HepG2 (cell line): ENCODE data around the gene TUBG2. TPM values are rescaled to one million over a fixed set of nuclear protein-coding genes. Genes with fewer than 3 reads are reported as not detected.

Experiments used
- CHD2 ChIP-seq: IDR thresholded peaks from 2 replicates; pipeline ENCODE4 v1.6.1; 2011; ENCODE audit warnings: low read depth, low read length, improper control_type of control experiment
- CREB1 ChIP-seq, 2 experiments: fragments of 450-650 bp in 1 of 2; IDR thresholded peaks; 2 replicates each; pipeline ENCODE4 v1.6.1; 2016 to 2017; ENCODE audit warnings: control low read depth in 1 of 2, mild to moderate bottlenecking in 1 of 2, missing compliant biosample characterization in 1 of 2, missing genetic modification characterization in 1 of 2
- FOXO1 ChIP-seq: sonication (generic); formaldehyde crosslinking; IDR thresholded peaks from 2 replicates; pipeline ENCODE4 v1.4.0; 2020; ENCODE audit warnings: missing genetic modification reagents
- GPN1 ChIP-seq: sonication (generic); formaldehyde crosslinking; IDR thresholded peaks from 2 replicates; pipeline ENCODE4 v1.5.1; 2020; ENCODE audit warnings: missing genetic modification reagents, borderline replicate concordance
- JUNB ChIP-seq: sonication (generic); formaldehyde crosslinking; IDR thresholded peaks from 2 replicates; pipeline ENCODE4 v1.8.0; 2022; ENCODE audit warnings: missing genetic modification reagents, mild to moderate bottlenecking, borderline replicate concordance
- KMT2A ChIP-seq: sonication (generic); formaldehyde crosslinking; IDR thresholded peaks from 2 replicates; pipeline ENCODE4 v1.4.0; 2020; ENCODE audit warnings: missing genetic modification reagents
- PRMT3 ChIP-seq: sonication (generic); formaldehyde crosslinking; IDR thresholded peaks from 2 replicates; pipeline ENCODE4 v1.8.1; 2022; ENCODE audit warnings: low read depth, mild to moderate bottlenecking, moderate library complexity, missing genetic modification reagents, borderline replicate concordance
- SMAD3 ChIP-seq: sonication (generic); formaldehyde crosslinking; IDR thresholded peaks from 2 replicates; pipeline ENCODE4 v1.4.0; 2020; ENCODE audit warnings: missing genetic modification reagents
- SMAD9 ChIP-seq: sonication (generic); formaldehyde crosslinking; IDR thresholded peaks from 2 replicates; pipeline ENCODE4 v1.5.1; 2020; ENCODE audit warnings: mild to moderate bottlenecking, missing genetic modification reagents
- SMARCC2 ChIP-seq: fragments of 450-650 bp; IDR thresholded peaks from 2 replicates; pipeline ENCODE4 v1.6.1; 2017; ENCODE audit warnings: antibody characterized with exemption, mild to moderate bottlenecking
- SMC3 ChIP-seq: IDR thresholded peaks from 2 replicates; pipeline ENCODE4 v1.6.1; 2011; ENCODE audit warnings: low read length, improper control_type of control experiment
- TSC22D2 ChIP-seq: sonication (generic); formaldehyde crosslinking; IDR thresholded peaks from 2 replicates; pipeline ENCODE4 v1.5.1; 2020; ENCODE audit warnings: missing genetic modification reagents, mild to moderate bottlenecking, borderline replicate concordance
- ZNF335 ChIP-seq: sonication (generic); formaldehyde crosslinking; IDR thresholded peaks from 2 replicates; pipeline ENCODE4 v1.4.0; 2020; ENCODE audit warnings: missing genetic modification reagents
- ZNF367 ChIP-seq: sonication (generic); formaldehyde crosslinking; IDR thresholded peaks from 2 replicates; pipeline ENCODE4 v1.4.0; 2020; ENCODE audit warnings: missing genetic modification reagents, borderline replicate concordance
- ZNF460 ChIP-seq: sonication (generic); formaldehyde crosslinking; IDR thresholded peaks from 2 replicates; pipeline ENCODE4 v1.5.1; 2020; ENCODE audit warnings: missing genetic modification reagents, mild to moderate bottlenecking, borderline replicate concordance
- ZNF547 ChIP-seq: sonication (generic); formaldehyde crosslinking; IDR thresholded peaks from 2 replicates; pipeline ENCODE4 v1.5.1; 2020; ENCODE audit warnings: mild to moderate bottlenecking, missing genetic modification reagents
- ZNF672 ChIP-seq: sonication (generic); formaldehyde crosslinking; IDR thresholded peaks from 2 replicates; pipeline ENCODE4 v1.8.1; 2022; ENCODE audit warnings: missing genetic modification reagents
- ZNF790 ChIP-seq: sonication (generic); formaldehyde crosslinking; IDR thresholded peaks from 2 replicates; pipeline ENCODE4 v1.8.0; 2022; ENCODE audit warnings: missing genetic modification reagents, mild to moderate bottlenecking, borderline replicate concordance
- polyA plus RNA-seq, 8 experiments: library from polyadenylated mRNA; depleted of rRNA in 3 of 8; stranded (reverse) in 7 of 8; unstranded in 1 of 8; fragments of >200 nt; fragmentation: Illumina TruSeq in 4 of 8; extraction: Trizol in 4 of 8; gene quantifications; 2 replicates each; pipeline versions ENCODE4 v1.2.1 to v1.2.3, GENCODE V29; 2011 to 2016; ENCODE audit warnings: low read depth in 4 of 8, missing spikeins in 1 of 8, mixed read lengths in 1 of 8; ENCODE audit not compliant: insufficient read depth in 1 of 8
- total RNA-seq, 5 experiments: library from RNA; depleted of rRNA; stranded (reverse); fragments of >200 nt; fragmentation: Illumina TruSeq; extraction: Trizol; gene quantifications; 2 replicates each; pipeline ENCODE4 v1.2.3, GENCODE V29; 2016; ENCODE audit warnings: low read depth in 1 of 5
- TF ChIP-seq, protein P1 (sequence below): sonication (generic); formaldehyde crosslinking; IDR thresholded peaks from 2 replicates; pipeline ENCODE4 v1.5.0; 2020; ENCODE audit warnings: mild to moderate bottlenecking, missing genetic modification reagents
- TF ChIP-seq, protein P2 (sequence below): sonication (generic); formaldehyde crosslinking; IDR thresholded peaks from 2 replicates; pipeline ENCODE4 v1.5.0; 2020; ENCODE audit warnings: missing genetic modification reagents
- TF ChIP-seq, protein P3 (sequence below): sonication (generic); formaldehyde crosslinking; conservative IDR thresholded peaks from 2 replicates; pipeline ENCODE4 v1.4.0; 2020; ENCODE audit warnings: missing genetic modification reagents
- TF ChIP-seq, protein P4 (sequence below): sonication (generic); formaldehyde crosslinking; IDR thresholded peaks from 2 replicates; pipeline ENCODE4 v1.8.1; 2022; ENCODE audit warnings: mild to moderate bottlenecking, missing genetic modification reagents
- TF ChIP-seq, protein P5 (sequence below): IDR thresholded peaks from 2 replicates; pipeline ENCODE4 v1.6.1; 2016; ENCODE audit warnings: missing compliant biosample characterization, missing genetic modification reagents, borderline replicate concordance

Gene TUBG2
- total and polyA plus RNA-seq, 2 of the 13 experiments (the other 11 are each of a cell fraction or from before 2014, with no cell fraction given): 16.0 to 42.3 TPM

DNA sequence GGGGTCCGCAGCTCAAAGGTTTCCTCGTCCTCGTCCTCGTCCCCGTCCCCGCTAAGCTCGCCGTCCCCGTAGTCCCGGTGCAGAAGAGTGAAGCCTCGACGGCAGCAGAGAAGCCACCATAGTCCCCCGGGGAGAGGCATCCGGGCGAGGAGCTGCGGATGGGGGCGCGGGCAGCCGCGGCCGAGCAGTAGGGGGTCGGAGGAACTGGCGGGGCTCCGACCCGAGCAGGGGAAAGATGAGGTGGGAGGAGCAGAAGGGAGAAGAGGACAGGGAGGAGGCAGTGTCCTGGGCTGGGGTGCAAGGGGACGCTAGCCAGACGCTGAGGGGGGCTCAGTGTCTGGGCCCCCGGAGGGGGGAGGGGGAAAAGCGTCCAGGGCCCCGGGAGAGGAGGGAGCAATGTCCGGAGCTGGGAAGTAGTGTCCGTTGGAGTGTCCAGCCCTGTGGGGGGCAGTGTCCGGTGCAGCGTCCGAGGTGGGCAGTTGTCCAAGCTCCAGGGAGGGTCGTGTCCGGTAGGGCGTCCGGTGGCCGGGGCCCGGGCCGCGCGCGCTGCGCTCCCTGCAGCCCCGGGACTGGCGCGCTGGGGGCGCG, 17.4 kb downstream of the TUBG2 start, which contains the start of gene PLEKHH3 (continued):
- no peak for TF ChIP-seq ZNF460 (CRISPR knock-in tag)
- TF ChIP-seq JUNB (CRISPR knock-in tag): no peak
- no peak for TF ChIP-seq SMC3
- TF ChIP-seq ZNF547: peak; percentile 79; the same call in 1 of the 2 replicates
- TF ChIP-seq CREB1 (IDR thresholded peaks at IDR 0.05): no peak
- TF ChIP-seq CREB1 (CRISPR knock-in tag; IDR thresholded peaks at IDR 0.05): no peak
- TF ChIP-seq ZNF790 (CRISPR knock-in tag): no peak; the same call in 1 of the 2 replicates
- no peak for TF ChIP-seq ZNF672 (CRISPR knock-in tag)
- no peak for TF ChIP-seq ZNF367 (CRISPR knock-in tag)
- no peak for TF ChIP-seq ZNF335 (CRISPR knock-in tag)
- TF ChIP-seq SMAD9 (CRISPR knock-in tag): 0 out of 2 replicates have a peak, but pooled peaks have one; percentile 50
- TF ChIP-seq SMARCC2: no peak
- 0 out of 2 replicates have a peak, but pooled peaks have one; percentile 20 for TF ChIP-seq CHD2
- TF ChIP-seq, protein P1, sequence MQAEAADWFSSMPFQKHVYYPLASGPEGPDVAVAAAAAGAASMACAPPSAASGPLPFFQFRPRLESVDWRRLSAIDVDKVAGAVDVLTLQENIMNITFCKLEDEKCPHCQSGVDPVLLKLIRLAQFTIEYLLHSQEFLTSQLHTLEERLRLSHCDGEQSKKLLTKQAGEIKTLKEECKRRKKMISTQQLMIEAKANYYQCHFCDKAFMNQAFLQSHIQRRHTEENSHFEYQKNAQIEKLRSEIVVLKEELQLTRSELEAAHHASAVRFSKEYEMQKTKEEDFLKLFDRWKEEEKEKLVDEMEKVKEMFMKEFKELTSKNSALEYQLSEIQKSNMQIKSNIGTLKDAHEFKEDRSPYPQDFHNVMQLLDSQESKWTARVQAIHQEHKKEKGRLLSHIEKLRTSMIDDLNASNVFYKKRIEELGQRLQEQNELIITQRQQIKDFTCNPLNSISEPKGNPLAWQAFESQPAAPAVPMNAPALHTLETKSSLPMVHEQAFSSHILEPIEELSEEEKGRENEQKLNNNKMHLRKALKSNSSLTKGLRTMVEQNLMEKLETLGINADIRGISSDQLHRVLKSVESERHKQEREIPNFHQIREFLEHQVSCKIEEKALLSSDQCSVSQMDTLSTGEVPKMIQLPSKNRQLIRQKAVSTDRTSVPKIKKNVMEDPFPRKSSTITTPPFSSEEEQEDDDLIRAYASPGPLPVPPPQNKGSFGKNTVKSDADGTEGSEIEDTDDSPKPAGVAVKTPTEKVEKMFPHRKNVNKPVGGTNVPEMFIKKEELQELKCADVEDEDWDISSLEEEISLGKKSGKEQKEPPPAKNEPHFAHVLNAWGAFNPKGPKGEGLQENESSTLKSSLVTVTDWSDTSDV (CRISPR knock-in tag): no peak
- TF ChIP-seq PRMT3 (CRISPR knock-in tag): no peak
- no peak; the same call in 1 of the 2 replicates for TF ChIP-seq KMT2A (CRISPR knock-in tag)
- TF ChIP-seq GPN1 (CRISPR knock-in tag): no peak
- no peak for TF ChIP-seq SMAD3 (CRISPR knock-in tag)
- TF ChIP-seq, protein P2, sequence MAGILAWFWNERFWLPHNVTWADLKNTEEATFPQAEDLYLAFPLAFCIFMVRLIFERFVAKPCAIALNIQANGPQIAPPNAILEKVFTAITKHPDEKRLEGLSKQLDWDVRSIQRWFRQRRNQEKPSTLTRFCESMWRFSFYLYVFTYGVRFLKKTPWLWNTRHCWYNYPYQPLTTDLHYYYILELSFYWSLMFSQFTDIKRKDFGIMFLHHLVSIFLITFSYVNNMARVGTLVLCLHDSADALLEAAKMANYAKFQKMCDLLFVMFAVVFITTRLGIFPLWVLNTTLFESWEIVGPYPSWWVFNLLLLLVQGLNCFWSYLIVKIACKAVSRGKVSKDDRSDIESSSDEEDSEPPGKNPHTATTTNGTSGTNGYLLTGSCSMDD (CRISPR knock-in tag): no peak
- TF ChIP-seq, protein P3, sequence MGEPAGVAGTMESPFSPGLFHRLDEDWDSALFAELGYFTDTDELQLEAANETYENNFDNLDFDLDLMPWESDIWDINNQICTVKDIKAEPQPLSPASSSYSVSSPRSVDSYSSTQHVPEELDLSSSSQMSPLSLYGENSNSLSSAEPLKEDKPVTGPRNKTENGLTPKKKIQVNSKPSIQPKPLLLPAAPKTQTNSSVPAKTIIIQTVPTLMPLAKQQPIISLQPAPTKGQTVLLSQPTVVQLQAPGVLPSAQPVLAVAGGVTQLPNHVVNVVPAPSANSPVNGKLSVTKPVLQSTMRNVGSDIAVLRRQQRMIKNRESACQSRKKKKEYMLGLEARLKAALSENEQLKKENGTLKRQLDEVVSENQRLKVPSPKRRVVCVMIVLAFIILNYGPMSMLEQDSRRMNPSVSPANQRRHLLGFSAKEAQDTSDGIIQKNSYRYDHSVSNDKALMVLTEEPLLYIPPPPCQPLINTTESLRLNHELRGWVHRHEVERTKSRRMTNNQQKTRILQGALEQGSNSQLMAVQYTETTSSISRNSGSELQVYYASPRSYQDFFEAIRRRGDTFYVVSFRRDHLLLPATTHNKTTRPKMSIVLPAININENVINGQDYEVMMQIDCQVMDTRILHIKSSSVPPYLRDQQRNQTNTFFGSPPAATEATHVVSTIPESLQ (CRISPR knock-in tag): 0 out of 2 replicates have a peak, but pooled peaks have one; percentile 56
- TF ChIP-seq TSC22D2 (CRISPR knock-in tag): no peak
- TF ChIP-seq, protein P4, sequence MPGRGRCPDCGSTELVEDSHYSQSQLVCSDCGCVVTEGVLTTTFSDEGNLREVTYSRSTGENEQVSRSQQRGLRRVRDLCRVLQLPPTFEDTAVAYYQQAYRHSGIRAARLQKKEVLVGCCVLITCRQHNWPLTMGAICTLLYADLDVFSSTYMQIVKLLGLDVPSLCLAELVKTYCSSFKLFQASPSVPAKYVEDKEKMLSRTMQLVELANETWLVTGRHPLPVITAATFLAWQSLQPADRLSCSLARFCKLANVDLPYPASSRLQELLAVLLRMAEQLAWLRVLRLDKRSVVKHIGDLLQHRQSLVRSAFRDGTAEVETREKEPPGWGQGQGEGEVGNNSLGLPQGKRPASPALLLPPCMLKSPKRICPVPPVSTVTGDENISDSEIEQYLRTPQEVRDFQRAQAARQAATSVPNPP (CRISPR knock-in tag): no peak
- TF ChIP-seq, protein P5, sequence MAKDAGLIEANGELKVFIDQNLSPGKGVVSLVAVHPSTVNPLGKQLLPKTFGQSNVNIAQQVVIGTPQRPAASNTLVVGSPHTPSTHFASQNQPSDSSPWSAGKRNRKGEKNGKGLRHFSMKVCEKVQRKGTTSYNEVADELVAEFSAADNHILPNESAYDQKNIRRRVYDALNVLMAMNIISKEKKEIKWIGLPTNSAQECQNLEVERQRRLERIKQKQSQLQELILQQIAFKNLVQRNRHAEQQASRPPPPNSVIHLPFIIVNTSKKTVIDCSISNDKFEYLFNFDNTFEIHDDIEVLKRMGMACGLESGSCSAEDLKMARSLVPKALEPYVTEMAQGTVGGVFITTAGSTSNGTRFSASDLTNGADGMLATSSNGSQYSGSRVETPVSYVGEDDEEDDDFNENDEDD (CRISPR knock-in tag): no peak
- TF ChIP-seq FOXO1 (CRISPR knock-in tag): no peak
